ENCODE data around the gene C6orf15. TPM values are rescaled to one million over a fixed set of nuclear protein-coding genes. Genes with fewer than 3 reads are reported as not detected.

The C6orf15 gene
- total RNA-seq, 1 experiment from 2014 or later, result not detected

DNA sequence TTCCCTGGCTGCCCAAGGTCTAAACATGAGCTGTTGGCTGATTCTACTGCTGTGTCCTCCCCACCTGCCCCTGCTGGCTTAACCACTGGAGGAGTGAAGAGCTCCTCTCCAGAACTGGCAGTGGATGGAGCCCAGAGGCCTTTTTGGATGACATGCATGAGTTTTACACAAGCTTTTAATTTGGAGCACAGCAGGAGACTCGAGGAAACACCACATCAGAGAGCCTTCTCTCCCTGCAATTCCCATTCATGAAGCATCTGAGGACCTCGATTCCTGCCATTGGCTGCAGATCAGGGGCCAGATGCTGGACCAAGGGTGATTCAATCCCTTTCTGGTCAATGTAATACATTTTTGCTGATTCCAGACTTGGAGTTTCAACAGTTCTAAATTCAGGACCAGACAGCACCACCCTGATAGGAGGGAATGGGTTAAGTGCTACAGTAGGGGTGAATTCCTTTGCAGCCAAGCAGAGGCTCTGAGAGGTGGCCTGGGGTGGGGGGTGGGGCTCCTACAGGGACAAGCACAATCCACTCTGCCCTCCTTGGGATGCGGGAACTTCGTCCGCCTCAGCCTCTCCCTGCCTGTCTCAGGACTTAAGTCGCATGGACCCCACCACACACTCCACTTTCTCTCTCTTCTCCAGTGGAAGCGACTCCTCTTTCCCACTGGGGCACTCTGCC is 1.6 kb upstream of the C6orf15 start:
- H3K27ac ChIP-seq (ENCODE audit: low read length), result peak overlapping the region; percentile 67
- no peaks in the 10 kb centered on the region; the same call in 1 of the 2 replicates for H3K27me3 ChIP-seq (ENCODE audit: control insufficient read depth, insufficient read depth, low read length)
- ATAC-seq, result peak; percentile 3; the same call in 1 of the 2 replicates
- POLR2A ChIA-PET, result no interaction called here
- intact Hi-C loops (cut with micrococcal nuclease; ENCODE audit: unreplicated experiment) (no loop called here), in situ Hi-C loops (cut with HindIII; ENCODE audit: low pct_unique_long_range_greater_than_20kb, low sequenced_read_pairs) (no loop called here)
- no peaks in the 10 kb centered on the region for H3K9me3 ChIP-seq (ENCODE audit: control insufficient read depth, insufficient read depth, low read depth, low read length)
- TF ChIP-seq, protein P1, sequence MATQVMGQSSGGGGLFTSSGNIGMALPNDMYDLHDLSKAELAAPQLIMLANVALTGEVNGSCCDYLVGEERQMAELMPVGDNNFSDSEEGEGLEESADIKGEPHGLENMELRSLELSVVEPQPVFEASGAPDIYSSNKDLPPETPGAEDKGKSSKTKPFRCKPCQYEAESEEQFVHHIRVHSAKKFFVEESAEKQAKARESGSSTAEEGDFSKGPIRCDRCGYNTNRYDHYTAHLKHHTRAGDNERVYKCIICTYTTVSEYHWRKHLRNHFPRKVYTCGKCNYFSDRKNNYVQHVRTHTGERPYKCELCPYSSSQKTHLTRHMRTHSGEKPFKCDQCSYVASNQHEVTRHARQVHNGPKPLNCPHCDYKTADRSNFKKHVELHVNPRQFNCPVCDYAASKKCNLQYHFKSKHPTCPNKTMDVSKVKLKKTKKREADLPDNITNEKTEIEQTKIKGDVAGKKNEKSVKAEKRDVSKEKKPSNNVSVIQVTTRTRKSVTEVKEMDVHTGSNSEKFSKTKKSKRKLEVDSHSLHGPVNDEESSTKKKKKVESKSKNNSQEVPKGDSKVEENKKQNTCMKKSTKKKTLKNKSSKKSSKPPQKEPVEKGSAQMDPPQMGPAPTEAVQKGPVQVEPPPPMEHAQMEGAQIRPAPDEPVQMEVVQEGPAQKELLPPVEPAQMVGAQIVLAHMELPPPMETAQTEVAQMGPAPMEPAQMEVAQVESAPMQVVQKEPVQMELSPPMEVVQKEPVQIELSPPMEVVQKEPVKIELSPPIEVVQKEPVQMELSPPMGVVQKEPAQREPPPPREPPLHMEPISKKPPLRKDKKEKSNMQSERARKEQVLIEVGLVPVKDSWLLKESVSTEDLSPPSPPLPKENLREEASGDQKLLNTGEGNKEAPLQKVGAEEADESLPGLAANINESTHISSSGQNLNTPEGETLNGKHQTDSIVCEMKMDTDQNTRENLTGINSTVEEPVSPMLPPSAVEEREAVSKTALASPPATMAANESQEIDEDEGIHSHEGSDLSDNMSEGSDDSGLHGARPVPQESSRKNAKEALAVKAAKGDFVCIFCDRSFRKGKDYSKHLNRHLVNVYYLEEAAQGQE (IDR thresholded peaks at IDR 0.05; ENCODE audit: insufficient read depth in 1 of 2, low read depth in 2 of 2, low read length in 1 of 2), result no peak
- TF ChIP-seq TCF7L2 (IDR thresholded peaks at IDR 0.05; ENCODE audit: low read depth, low read length), result no peak
- TF ChIP-seq POLR2AphosphoS5 (IDR thresholded peaks at IDR 0.05; ENCODE audit: low read depth, low read length), result no peak
- no peak for TF ChIP-seq SIN3A (IDR thresholded peaks at IDR 0.05; ENCODE audit: borderline replicate concordance, insufficient read depth, low read depth, low read length)
- TF ChIP-seq, protein P2, sequence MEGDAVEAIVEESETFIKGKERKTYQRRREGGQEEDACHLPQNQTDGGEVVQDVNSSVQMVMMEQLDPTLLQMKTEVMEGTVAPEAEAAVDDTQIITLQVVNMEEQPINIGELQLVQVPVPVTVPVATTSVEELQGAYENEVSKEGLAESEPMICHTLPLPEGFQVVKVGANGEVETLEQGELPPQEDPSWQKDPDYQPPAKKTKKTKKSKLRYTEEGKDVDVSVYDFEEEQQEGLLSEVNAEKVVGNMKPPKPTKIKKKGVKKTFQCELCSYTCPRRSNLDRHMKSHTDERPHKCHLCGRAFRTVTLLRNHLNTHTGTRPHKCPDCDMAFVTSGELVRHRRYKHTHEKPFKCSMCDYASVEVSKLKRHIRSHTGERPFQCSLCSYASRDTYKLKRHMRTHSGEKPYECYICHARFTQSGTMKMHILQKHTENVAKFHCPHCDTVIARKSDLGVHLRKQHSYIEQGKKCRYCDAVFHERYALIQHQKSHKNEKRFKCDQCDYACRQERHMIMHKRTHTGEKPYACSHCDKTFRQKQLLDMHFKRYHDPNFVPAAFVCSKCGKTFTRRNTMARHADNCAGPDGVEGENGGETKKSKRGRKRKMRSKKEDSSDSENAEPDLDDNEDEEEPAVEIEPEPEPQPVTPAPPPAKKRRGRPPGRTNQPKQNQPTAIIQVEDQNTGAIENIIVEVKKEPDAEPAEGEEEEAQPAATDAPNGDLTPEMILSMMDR (IDR thresholded peaks at IDR 0.05), result no peak
- BruUV-seq (replicated peaks), result no TSS peak
- CTCF ChIA-PET, result no interaction called here
- peaks cover 22% of the 10 kb centered on the region for H3K4me1 ChIP-seq (ENCODE audit: control insufficient read depth, insufficient read depth, low read length)
- DNase-seq (ENCODE audit: low read depth, low spot score), result no peak
- H3K4me3 ChIP-seq (ENCODE audit: low read depth in 2 of 2, low read length in 2 of 2), result no peak overlapping the region; a peak in 1 of 4 replicates
- H3K36me3 ChIP-seq (ENCODE audit: control insufficient read depth, insufficient read depth, low read length), result no peaks in the 10 kb centered on the region

DNA sequence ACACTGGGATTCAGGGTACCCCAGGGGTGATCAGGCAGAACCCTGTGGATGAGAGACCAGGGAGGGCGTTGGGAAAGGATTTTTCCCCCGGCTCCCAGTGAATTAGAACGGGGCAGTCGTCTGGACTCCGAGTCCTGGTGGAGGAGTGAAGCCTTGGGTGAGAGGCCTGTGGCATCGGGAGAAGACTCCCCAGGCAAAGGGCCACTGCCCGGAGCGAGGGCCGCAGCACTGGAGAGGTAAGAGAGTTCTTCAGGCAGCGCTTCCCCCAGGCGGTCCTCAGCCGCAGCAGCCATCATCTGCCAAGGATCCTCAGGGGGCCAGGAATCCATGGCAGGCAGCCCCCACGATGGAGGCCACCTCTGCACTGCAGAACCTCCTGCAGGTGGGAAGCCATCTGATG is 663 bp downstream of the C6orf15 start:
- CTCF ChIA-PET, result no interaction called here
- no peak for ATAC-seq
- H3K36me3 ChIP-seq (ENCODE audit: control insufficient read depth, insufficient read depth, low read length), result no peaks in the 10 kb centered on the region
- in situ Hi-C loops (cut with HindIII; ENCODE audit: low pct_unique_long_range_greater_than_20kb, low sequenced_read_pairs) (no loop called here), intact Hi-C loops (cut with micrococcal nuclease; ENCODE audit: unreplicated experiment) (no loop called here)
- H3K4me3 ChIP-seq (ENCODE audit: low read depth in 2 of 2, low read length in 2 of 2), result no peak overlapping the region
- no peaks in the 10 kb centered on the region; the same call in 1 of the 2 replicates for H3K27me3 ChIP-seq (ENCODE audit: control insufficient read depth, insufficient read depth, low read length)
- POLR2A ChIA-PET, result interaction anchor here (0.6 kb wide), 1 partner anchor 46 kb away, joined by 3 read pairs; the partner anchor contains the start of gene CCHCR1
- no peak overlapping the region for H3K27ac ChIP-seq (ENCODE audit: low read length)
- DNase-seq (ENCODE audit: low read depth, low spot score), result no peak
- no peak for TF ChIP-seq TCF7L2 (IDR thresholded peaks at IDR 0.05; ENCODE audit: low read depth, low read length)
- TF ChIP-seq, protein P2 (IDR thresholded peaks at IDR 0.05), result no peak
- peaks cover 18% of the 10 kb centered on the region for H3K4me1 ChIP-seq (ENCODE audit: control insufficient read depth, insufficient read depth, low read length)
- no peaks in the 10 kb centered on the region for H3K9me3 ChIP-seq (ENCODE audit: control insufficient read depth, insufficient read depth, low read depth, low read length)
- no TSS peak for BruUV-seq (replicated peaks)
